ENCODE measurements around the gene DNAJC22. TPM values are rescaled to one million over a fixed set of nuclear protein-coding genes. Genes with fewer than 3 reads are reported as not detected.
A peak's percentile ranks its signal among the peaks of the same experiment; 100 is the strongest.

Gene DNAJC22
- total and polyA plus RNA-seq, 9 of the 15 experiments (the other 6 are each of a cell fraction or from before 2014, with no cell fraction given) = 0.10 to 1.2 (median 0.47) TPM

GRCh38 chr12:49345051-49345824 lies 1.4 kb upstream of the DNAJC22 start:
- WGBS (ENCODE audit: insufficient coverage, low coverage, missing lambda C conversion rate) = 21% methylated on average over 25 of the region's 70 CpGs
- no peak for ATAC-seq
- intact Hi-C loops (cut with micrococcal nuclease) = loop anchor here (10.0 kb wide), 2 partner anchors 280 to 370 kb away; partner anchors contain the start of genes KMT2D, RHEBL1, WNT1 and WNT10B
- Histone ChIP-seq H3K79me2 (ENCODE audit: control insufficient read depth, insufficient read depth, low read length) (no peaks in the 10 kb centered on the region), H3K9me3 (replicated peaks; ENCODE audit: control insufficient read depth, insufficient read depth, low read depth, low read length) (no peaks in the 10 kb centered on the region), H3K4me3 (no peak overlapping the region), H2AFZ (ENCODE audit: low read depth, low read length) (no peak overlapping the region), H3K27ac (ENCODE audit: extremely low read depth, low read depth, low read length) (no peak overlapping the region), H3K4me1 (replicated peaks in 1 of 2; ENCODE audit: control insufficient read depth in 2 of 2, insufficient read depth in 2 of 2, low read length in 2 of 2) (peaks cover 23 to 52% of the 10 kb centered on the region in 2 experiments), H4K20me1 (replicated peaks; ENCODE audit: control insufficient read depth, insufficient read depth, low read length) (peaks cover 5% of the 10 kb centered on the region; the same call in 1 of the 2 replicates), H3K9me1 (ENCODE audit: control insufficient read depth, insufficient read depth, low read length) (no peaks in the 10 kb centered on the region), H3K27me3 (ENCODE audit: control insufficient read depth in 2 of 2, insufficient read depth in 2 of 2, low read length in 2 of 2) (peaks cover 27 to 37% of the 10 kb centered on the region in 2 experiments; a peak in 4 of 5 replicates), H3K4me2 (ENCODE audit: insufficient read depth, low read length) (no peak overlapping the region), H3K9ac (ENCODE audit: insufficient read depth in 1 of 2, low read depth in 2 of 2, low read length in 2 of 2) (0 out of 4 replicates have a peak overlapping the region, but pooled peaks of 1 of the 2 experiments have one; percentile 13), H3K36me3 (ENCODE audit: control insufficient read depth, insufficient read depth, low read length) (no peaks in the 10 kb centered on the region)
- ChIA-PET POLR2A (no interaction called here), CTCF (ENCODE audit: low intra/inter-chr PET ratio) (no interaction called here)
- no TSS peak for BruUV-seq (replicated peaks)
- no peak for DNase-seq (ENCODE audit: extremely low read depth in 1 of 4, low spot score in 3 of 4)
- TF ChIP-seq KDM5B (IDR thresholded peaks at IDR 0.05; ENCODE audit: insufficient replicate concordance, low read depth, low read length) (no peak), POLR2B (IDR thresholded peaks at IDR 0.05; ENCODE audit: low read depth, partially characterized antibody) (no peak), BCLAF1 (IDR thresholded peaks at IDR 0.05; ENCODE audit: borderline replicate concordance in 1 of 2, control insufficient read depth in 1 of 2, low read depth in 2 of 2, low read length in 1 of 2) (no peak), RBM25 (IDR thresholded peaks at IDR 0.05; ENCODE audit: low read depth, low read length, severe bottlenecking) (no peak), HDAC1 (IDR thresholded peaks at IDR 0.05) (no peak), RBM39 (optimal IDR thresholded peaks at IDR 0.05; ENCODE audit: low read depth, low read length) (no peak), ZNF444 (CRISPR knock-in tag; IDR thresholded peaks at IDR 0.05) (no peak), TBP (optimal IDR thresholded peaks at IDR 0.05; ENCODE audit: low read depth, low read length) (no peak), HNRNPUL1 (IDR thresholded peaks at IDR 0.05; ENCODE audit: low read length) (no peak), ETV6 (IDR thresholded peaks at IDR 0.05; ENCODE audit: borderline replicate concordance in 1 of 2, low read depth in 2 of 2, low read length in 1 of 2) (no peak), ETV6 (CRISPR knock-in tag; IDR thresholded peaks at IDR 0.05; ENCODE audit: borderline replicate concordance) (no peak), ZNF41 (CRISPR knock-in tag; conservative IDR thresholded peaks at IDR 0.05) (no peak)
- in situ Hi-C loops (cut with MboI) = no loop called here
- FAIRE-seq = no peak
